Muscle of arm (tissue), 12 donors: ENCODE results near the gene PAX2. TPM values are rescaled to one million over a fixed set of nuclear protein-coding genes. Genes with fewer than 3 reads are reported as not detected.

Experiments
- DNase-seq: peaks from one replicate; pipeline ENCODE4 v3.0.0-alpha.2; 2013
- polyA plus RNA-seq, 12 donors: library from polyadenylated mRNA; unstranded; fragments of 120-200 nt; gene quantifications; one replicate each; pipeline ENCODE4 v1.2.1, GENCODE V29; 2013; ENCODE audit not compliant: insufficient read length in 12 of 12

PAX2 gene
- polyA plus RNA-seq, 12 donors = 0.03 to 1.5 (median 0.22) TPM; not detected in 7

GRCh38 chr10:100786591-100786990, 41.2 kb downstream of the PAX2 start:
- no peak for DNase-seq

GRCh38 chr10:100788002-100788903, 42.9 kb downstream of the PAX2 start:
- no peak for DNase-seq

- peak; percentile 1 for DNase-seq
These were observed 45.4 kb downstream of the PAX2 start for GRCh38 chr10:100790761-100791208.

GRCh38 chr10:100791369-100792058, 46.1 kb downstream of the PAX2 start:
- peak; percentile 41 for DNase-seq

- no peak for DNase-seq
These were observed 47.2 kb downstream of the PAX2 start for GRCh38 chr10:100792574-100792973.

- DNase-seq = no peak
These were observed 47.7 kb downstream of the PAX2 start for GRCh38 chr10:100793055-100793454.

GRCh38 chr10:100799881-100800280, 54.5 kb downstream of the PAX2 start:
- no peak for DNase-seq

GRCh38 chr10:100800931-100801330, 55.5 kb downstream of the PAX2 start:
- DNase-seq = no peak

GRCh38 chr10:100802196-100802595, 56.8 kb downstream of the PAX2 start:
- DNase-seq = no peak

- DNase-seq = no peak
These were observed 57.2 kb downstream of the PAX2 start for GRCh38 chr10:100802607-100803006.

- DNase-seq = no peak
These were observed 58.1 kb downstream of the PAX2 start for GRCh38 chr10:100803492-100803891.

- no peak for DNase-seq
These were observed 58.5 kb downstream of the PAX2 start for GRCh38 chr10:100803908-100804307.

- no peak for DNase-seq
These were observed 60.4 kb downstream of the PAX2 start for GRCh38 chr10:100805543-100806355.

GRCh38 chr10:100806356-100806645, 60.9 kb downstream of the PAX2 start:
- DNase-seq = no peak

- no peak for DNase-seq
These were observed 62.0 kb downstream of the PAX2 start for GRCh38 chr10:100807241-100807951.

GRCh38 chr10:100808876-100809275, 63.5 kb downstream of the PAX2 start:
- no peak for DNase-seq

- no peak for DNase-seq
These were observed 64.9 kb downstream of the PAX2 start for GRCh38 chr10:100810091-100810834.

GRCh38 chr10:100810835-100811116, 65.4 kb downstream of the PAX2 start:
- no peak for DNase-seq

GRCh38 chr10:100811261-100811660, 65.9 kb downstream of the PAX2 start:
- DNase-seq = no peak

- DNase-seq = no peak
These were observed 66.7 kb downstream of the PAX2 start for GRCh38 chr10:100811752-100812750.
